GM12801 (cell line): ENCODE data around the gene COBL.

ENCODE experiments used
- CTCF ChIP-seq: IDR thresholded peaks from one replicate; pipeline ENCODE4 v1.5.1; 2011; ENCODE audit warnings: control low read depth; ENCODE audit not compliant: insufficient read length; ENCODE audit errors: extremely low read depth

The COBL gene

GRCh38 chr7:51029131-51029530 is 287.5 kb downstream of the COBL start:
- TF ChIP-seq CTCF, result no peak

- TF ChIP-seq CTCF, result no peak
Measured at GRCh38 chr7:51027935-51028830, 288.4 kb downstream of the COBL start.

- no peak for TF ChIP-seq CTCF
Measured at GRCh38 chr7:51027106-51027934, 289.3 kb downstream of the COBL start.

GRCh38 chr7:51026341-51026740 is 290.3 kb downstream of the COBL start:
- no peak for TF ChIP-seq CTCF

- TF ChIP-seq CTCF, result no peak
Measured at GRCh38 chr7:51025668-51026067, 290.9 kb downstream of the COBL start.

GRCh38 chr7:51024867-51025266 is 291.7 kb downstream of the COBL start:
- no peak for TF ChIP-seq CTCF

GRCh38 chr7:51023547-51023946 is 293.1 kb downstream of the COBL start:
- TF ChIP-seq CTCF, result no peak
